Activated CD4-positive, alpha-beta T cell treated with anti-CD3 and anti-CD28 coated beads for 36 hours (primary cell): ENCODE results near the gene MCHR1. TPM values are rescaled to one million over a fixed set of nuclear protein-coding genes. Genes with fewer than 3 reads are reported as not detected.
"Not testable (repeated sequence)": the region's sequence is repeated elsewhere in the genome, so short reads cannot be mapped to it uniquely, and the experiment has no call there.

Source experiments
- ATAC-seq: fragments of 200-7000 bp; cut with Tn5 transposase; one replicate; pipeline ENCODE4 v1.10.0; 2021; ENCODE audit warnings: mild to moderate bottlenecking, moderate library complexity
- CTCF ChIA-PET: fragments of 350-600 bp; sonication (Branson Sonifier 250); formaldehyde crosslinking; loops from one replicate; lab custom pipeline; 2021; ENCODE audit warnings: antibody characterized with exemption; lab: Charles Lee
- POLR2A ChIA-PET: fragments of 350-600 bp; sonication (Branson Sonifier 250); formaldehyde crosslinking; loops from one replicate; lab custom pipeline; 2021; ENCODE audit warnings: antibody characterized with exemption, inconsistent platforms; lab: Charles Lee
- DNase-seq: peaks from one replicate; pipeline ENCODE4 v3.0.0-alpha.2; 2020
- H3K27ac Mint-ChIP-seq: one replicate; pipeline ENCODE4 v1.8.0; 2021; ENCODE audit warnings: mixed read lengths
- H3K27me3 Mint-ChIP-seq: one replicate; pipeline ENCODE4 v1.8.0; 2021; ENCODE audit warnings: mixed read lengths
- H3K36me3 Mint-ChIP-seq: one replicate; pipeline ENCODE4 v1.8.0; 2021; ENCODE audit warnings: low read depth, mixed read lengths
- H3K4me1 Mint-ChIP-seq: one replicate; pipeline ENCODE4 v1.8.0; 2021; ENCODE audit warnings: mixed read lengths
- H3K4me3 Mint-ChIP-seq: one replicate; pipeline ENCODE4 v1.8.0; 2021; ENCODE audit warnings: mild to moderate bottlenecking, moderate library complexity, mixed read lengths
- H3K9me3 Mint-ChIP-seq: one replicate; pipeline ENCODE4 v1.8.0; 2021; ENCODE audit warnings: low read depth, mixed read lengths
- intact Hi-C, 2 experiments: fragments of 100-400 bp; cut with DNase I in 1 of 2; cut with micrococcal nuclease in 1 of 2; formaldehyde crosslinking; loops; one replicate each; pipeline versions ENCODE4 v1.14.2 to v1.15.1; 2022 to 2024; cut with DNase I, micrococcal nuclease
- total RNA-seq, 2 experiments: library from RNA; stranded (reverse); gene quantifications; one replicate each; pipeline ENCODE4 v1.2.3, GENCODE V29; 2021

MCHR1 gene
- total RNA-seq, 2 experiments from 2014 or later: not detected

DNA sequence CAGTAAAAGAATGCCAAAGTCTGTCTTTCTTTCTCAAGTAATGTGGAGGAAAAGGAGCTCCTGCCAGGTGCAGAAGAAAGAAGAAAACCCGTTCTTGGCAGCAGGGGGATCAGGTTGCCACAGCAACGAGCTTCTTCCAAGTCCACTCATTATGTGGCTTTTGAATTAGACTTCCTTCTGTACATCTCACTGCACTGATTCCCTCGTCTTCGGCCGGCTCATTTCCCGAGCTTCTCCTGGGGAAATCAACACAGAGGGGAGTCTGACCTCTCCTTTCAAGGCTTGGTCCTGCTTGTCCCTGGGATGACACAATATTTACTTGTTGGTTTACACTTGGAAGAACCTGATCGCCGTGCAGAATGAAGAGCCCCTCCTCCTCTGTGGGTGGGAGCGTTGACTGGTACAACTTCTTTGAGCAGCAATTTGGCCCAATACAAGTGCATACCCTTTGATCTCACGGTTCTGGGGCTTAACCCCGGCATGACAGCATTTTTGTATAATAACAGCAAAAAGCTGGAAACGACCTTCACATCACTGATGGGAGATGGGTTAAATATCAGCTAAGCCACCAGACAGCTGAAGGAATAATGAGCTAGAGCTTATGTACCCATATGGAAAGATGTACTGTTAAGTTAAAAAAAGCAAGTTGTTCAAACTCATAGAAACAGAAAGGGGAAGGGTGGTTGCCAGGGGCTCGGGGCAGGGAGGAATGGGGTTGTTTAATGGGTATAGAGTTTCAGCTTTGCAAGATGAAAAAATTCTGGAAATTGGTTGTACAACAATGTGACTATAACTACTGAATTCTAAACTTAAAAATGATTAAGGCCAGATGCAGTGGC lies 35.4 kb downstream of the MCHR1 start:
- ChIA-PET CTCF (interaction anchor here (0.8 to 1.5 kb wide), 5 partner anchors 9 to 190 kb away, joined by 3 to 5 read pairs (median 3); no protein-coding TSS in a partner anchor), POLR2A (no interaction called here)
- Mint-ChIP-seq H3K36me3 (no peaks in the 10 kb centered on the region), H3K9me3 (no peaks in the 10 kb centered on the region), H3K27me3 (peaks cover 3% of the 10 kb centered on the region), H3K27ac (no peak overlapping the region), H3K4me3 (no peak overlapping the region), H3K4me1 (peaks cover 20% of the 10 kb centered on the region)
- intact Hi-C loops: loop anchor here in 1 of 2 experiments (5.0 kb wide), 1 partner anchor 182 kb away; no protein-coding TSS in a partner anchor
- no peak for DNase-seq
- ATAC-seq: no peak

DNA sequence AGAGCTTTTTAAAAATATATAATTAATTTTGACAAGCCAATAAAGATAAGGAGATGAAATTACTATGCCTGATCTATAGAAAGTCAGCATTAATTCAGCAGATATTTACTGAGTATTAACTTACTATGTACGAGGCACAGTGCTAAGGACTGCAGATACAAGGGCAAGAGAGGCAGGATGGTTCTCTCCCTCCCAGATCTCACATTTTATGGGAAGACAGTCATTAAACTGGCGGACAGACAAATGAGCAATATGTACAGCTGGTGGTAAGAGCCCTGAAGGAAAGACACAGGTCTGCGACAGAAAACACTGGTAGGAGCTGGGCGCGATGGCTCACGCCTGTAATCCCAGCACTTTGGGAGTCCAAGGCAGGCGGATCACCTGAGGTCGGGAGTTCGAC lies 36.8 kb downstream of the MCHR1 start:
- DNase-seq (no peak), ATAC-seq (no peak)
- Mint-ChIP-seq H3K4me3 (no peak overlapping the region), H3K36me3 (no peaks in the 10 kb centered on the region), H3K4me1 (peaks cover 19% of the 10 kb centered on the region), H3K27me3 (peaks cover 3% of the 10 kb centered on the region), H3K27ac (no peak overlapping the region), H3K9me3 (no peaks in the 10 kb centered on the region)
- POLR2A ChIA-PET: no interaction called here
- CTCF ChIA-PET: interaction anchor here (0.7 to 1.8 kb wide), 3 partner anchors 13 to 47 kb away, joined by 3 to 6 read pairs (median 3); no protein-coding TSS in a partner anchor
- intact Hi-C loops: no loop called here

DNA sequence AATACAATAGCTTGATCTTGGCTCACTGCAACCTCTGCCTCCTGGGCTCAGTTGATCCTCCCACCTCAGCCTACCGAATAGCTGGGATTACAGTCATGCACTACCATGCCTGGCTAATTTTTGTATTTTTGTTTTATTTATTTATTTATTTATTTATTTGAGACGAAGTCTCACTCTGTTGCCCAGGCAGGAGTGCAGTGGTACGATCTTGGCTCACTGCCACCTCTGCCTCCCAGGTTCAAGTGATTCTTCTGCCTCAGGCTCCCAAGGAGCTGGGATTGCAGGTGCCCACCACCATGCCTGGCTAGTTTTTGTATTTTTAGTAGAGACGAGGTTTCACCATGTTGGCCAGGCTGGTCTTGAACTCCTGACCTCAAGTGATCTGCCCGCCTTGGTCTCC lies 38.4 kb downstream of the MCHR1 start:
- H3K9me3 Mint-ChIP-seq, intact Hi-C loops, H3K36me3 Mint-ChIP-seq, H3K27ac Mint-ChIP-seq, H3K27me3 Mint-ChIP-seq, ATAC-seq, H3K4me3 Mint-ChIP-seq, DNase-seq: not testable (repeated sequence)
- POLR2A ChIA-PET: interaction anchor here (0.6 to 0.7 kb wide), 2 partner anchors 9 to 99 kb away, joined by 3 to 5 read pairs; no protein-coding TSS in a partner anchor
- CTCF ChIA-PET: interaction anchor here (0.7 to 1.3 kb wide), 3 partner anchors 33 to 273 kb away, joined by 3 to 5 read pairs (median 3); no protein-coding TSS in a partner anchor
- H3K4me1 Mint-ChIP-seq: peaks cover 12% of the 10 kb centered on the region

DNA sequence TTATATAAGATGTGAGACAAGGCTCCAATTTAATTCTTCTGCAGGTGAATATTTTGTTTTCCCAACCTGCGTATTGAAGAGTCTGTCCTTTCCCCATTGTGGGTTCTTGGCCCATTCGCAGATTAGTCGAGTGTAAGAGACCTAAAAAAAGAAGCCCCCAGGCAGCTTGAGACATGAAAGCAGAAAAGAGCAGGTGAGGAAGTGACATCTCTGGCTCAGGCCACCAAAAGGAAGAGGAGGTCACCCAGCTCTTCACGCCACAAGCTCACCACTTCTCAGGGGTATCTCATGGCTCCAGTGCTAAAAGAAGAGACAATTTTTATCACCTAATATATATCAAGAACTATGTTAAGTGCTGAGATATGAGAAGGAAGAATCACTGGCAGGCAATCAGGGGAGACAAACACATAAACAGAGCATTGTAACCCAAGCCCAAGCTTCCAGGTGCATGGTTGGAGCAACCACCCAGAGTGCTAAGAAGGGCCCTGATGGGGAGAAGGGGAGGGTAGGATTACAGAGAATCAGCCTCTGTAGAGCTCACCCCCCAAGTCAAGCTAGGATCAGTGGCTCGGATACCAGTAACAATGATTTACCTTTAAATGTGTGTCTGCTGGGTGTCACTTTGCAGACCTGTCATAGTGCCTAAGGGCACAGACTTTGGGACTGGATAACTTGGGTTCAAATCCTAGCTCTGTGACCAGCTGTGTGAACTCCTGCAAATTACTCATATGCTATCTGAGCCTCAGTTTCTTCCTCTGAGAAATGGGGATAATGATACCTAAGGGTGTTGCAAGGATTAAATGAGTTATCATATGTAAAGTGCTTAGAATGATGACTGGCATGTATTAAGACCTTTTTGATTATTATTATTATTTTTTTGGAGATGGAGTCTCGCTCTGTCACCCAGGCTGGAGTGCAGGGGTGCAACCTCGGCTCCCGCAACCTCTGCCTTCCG lies 39.2 kb downstream of the MCHR1 start:
- CTCF ChIA-PET: interaction anchor here (0.7 to 1.3 kb wide), 2 partner anchors 34 to 273 kb away, joined by 3 to 5 read pairs; no protein-coding TSS in a partner anchor
- Mint-ChIP-seq H3K27ac (no peak overlapping the region), H3K4me1 (peaks cover 12% of the 10 kb centered on the region), H3K4me3 (no peak overlapping the region), H3K27me3 (no peaks in the 10 kb centered on the region), H3K9me3 (no peaks in the 10 kb centered on the region), H3K36me3 (no peaks in the 10 kb centered on the region)
- intact Hi-C loops: no loop called here
- no peak for DNase-seq
- no peak for ATAC-seq
- POLR2A ChIA-PET: no interaction called here

DNA sequence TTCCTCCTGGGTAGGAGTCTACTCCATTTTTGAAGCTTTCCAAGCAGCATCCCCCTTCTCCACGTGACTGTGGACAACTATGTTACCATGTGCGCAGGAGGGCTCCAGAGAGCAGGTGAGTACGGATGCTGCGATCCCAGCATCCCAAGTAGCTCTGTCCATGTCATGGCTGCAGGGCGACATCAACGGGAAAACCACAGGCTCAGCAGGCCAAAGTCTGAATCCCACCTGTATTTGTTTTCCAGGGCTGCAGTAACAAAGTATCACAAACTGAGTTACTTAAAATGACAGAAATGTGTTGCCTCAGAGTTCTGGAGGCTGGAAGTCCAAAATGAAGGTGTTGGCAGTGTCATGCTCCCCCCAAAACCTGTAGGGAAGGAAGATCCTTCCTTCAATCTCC lies 40.3 kb downstream of the MCHR1 start:
- H3K9me3 Mint-ChIP-seq: no peaks in the 10 kb centered on the region
- CTCF ChIA-PET: interaction anchor here (1.1 kb wide), 1 partner anchor 100 kb away, joined by 3 read pairs; no protein-coding TSS in a partner anchor
- POLR2A ChIA-PET: no interaction called here
- no peaks in the 10 kb centered on the region for H3K27me3 Mint-ChIP-seq
- no peaks in the 10 kb centered on the region for H3K36me3 Mint-ChIP-seq
- ATAC-seq (no peak), DNase-seq (no peak)
- peaks cover 11% of the 10 kb centered on the region for H3K4me1 Mint-ChIP-seq
- intact Hi-C loops: no loop called here
- H3K27ac Mint-ChIP-seq: no peak overlapping the region
- H3K4me3 Mint-ChIP-seq: no peak overlapping the region

DNA sequence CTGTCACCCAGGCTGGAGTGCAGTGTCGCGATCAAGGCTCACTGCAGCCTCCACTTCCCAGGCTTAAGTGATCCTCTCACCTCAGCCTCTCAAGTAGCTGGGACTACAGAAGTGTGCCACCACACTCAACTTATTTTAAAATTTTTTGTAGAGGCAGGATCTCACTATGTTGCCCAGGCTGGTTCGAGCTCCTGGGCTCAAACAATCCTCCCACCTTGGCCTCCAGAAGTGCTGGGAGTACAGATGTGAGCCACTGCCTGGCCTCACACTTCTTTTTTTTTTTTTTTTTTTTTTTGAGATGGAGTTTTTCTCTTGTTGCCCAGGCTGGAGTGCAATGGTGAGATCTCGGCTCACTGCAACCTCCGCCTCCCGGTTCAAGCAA lies 40.9 kb downstream of the MCHR1 start:
- CTCF ChIA-PET: interaction anchor here (0.6 to 1.1 kb wide), 3 partner anchors 13 to 231 kb away, joined by 3 to 4 read pairs (median 3); no protein-coding TSS in a partner anchor
- H3K4me1 Mint-ChIP-seq, H3K4me3 Mint-ChIP-seq, DNase-seq, H3K36me3 Mint-ChIP-seq, H3K27ac Mint-ChIP-seq, POLR2A ChIA-PET, intact Hi-C loops, H3K27me3 Mint-ChIP-seq, ATAC-seq, H3K9me3 Mint-ChIP-seq: not testable (repeated sequence)

DNA sequence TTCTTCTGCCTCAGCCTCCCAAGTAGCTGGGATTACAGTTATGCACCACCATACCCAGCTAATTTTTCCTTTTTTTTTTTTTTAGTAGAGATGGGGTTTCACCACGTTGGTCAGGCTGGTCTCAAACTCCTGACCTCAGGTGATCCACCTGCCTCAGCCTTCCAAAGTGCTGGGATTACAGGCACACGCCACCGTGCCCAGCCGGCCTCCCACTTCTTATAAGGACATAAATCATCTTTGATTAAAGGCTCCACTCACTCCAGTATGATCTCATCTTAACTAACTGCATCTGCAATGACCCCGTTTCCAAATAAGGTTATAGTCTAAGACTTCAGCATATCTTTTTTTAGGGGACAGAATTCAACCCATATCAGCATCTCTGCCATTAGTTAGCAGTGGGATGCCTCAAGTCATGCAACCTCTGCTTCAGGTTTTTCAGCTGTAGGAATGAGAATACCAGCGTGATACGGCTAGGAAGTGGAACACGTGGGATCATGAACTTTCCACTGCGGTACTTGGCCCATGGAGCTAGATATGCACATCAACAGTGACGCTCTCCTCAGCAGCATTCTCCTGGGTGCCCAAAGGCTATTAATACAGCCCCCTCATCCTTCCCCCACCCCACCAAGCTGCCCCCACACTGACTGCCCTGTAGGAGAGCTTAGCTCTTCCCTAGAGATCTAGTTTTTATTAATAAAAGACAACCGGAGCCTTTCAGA lies 41.4 kb downstream of the MCHR1 start:
- H3K27me3 Mint-ChIP-seq: no peaks in the 10 kb centered on the region
- H3K36me3 Mint-ChIP-seq: no peaks in the 10 kb centered on the region
- intact Hi-C loops: no loop called here
- peaks cover 7% of the 10 kb centered on the region for H3K4me1 Mint-ChIP-seq
- ATAC-seq (no peak), DNase-seq (no peak)
- no peak overlapping the region for H3K4me3 Mint-ChIP-seq
- no peaks in the 10 kb centered on the region for H3K9me3 Mint-ChIP-seq
- ChIA-PET POLR2A (no interaction called here), CTCF (interaction anchor here (0.6 to 1.1 kb wide), 4 partner anchors 12 to 230 kb away, joined by 3 to 4 read pairs (median 3); no protein-coding TSS in a partner anchor)
- H3K27ac Mint-ChIP-seq: no peak overlapping the region

DNA sequence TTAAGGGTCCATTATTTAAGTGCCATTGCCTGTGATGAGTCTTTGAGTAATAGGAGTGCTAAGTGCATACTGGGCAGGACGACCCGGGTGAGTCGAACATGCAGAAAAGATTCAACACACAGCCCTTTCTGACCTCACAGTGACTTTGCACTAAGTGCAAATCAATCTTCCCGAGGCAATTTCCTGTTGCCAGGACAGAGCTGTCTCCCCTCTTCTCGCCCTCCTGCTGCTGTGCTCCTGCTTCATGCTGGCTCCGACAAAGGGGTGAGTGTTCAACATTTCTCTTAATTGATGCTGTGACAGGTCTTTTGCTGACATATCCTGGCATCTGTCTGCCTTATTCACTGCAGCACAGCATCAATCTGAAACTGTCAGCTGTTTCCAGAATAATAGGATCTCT lies 42.0 kb downstream of the MCHR1 start:
- ChIA-PET CTCF (interaction anchor here (0.6 to 0.7 kb wide), 3 partner anchors 13 to 582 kb away, joined by 3 to 4 read pairs (median 3); partner anchors contain the start of gene MRTFA), POLR2A (no interaction called here)
- no peak for DNase-seq
- Mint-ChIP-seq H3K36me3 (no peaks in the 10 kb centered on the region), H3K9me3 (no peaks in the 10 kb centered on the region), H3K27me3 (no peaks in the 10 kb centered on the region), H3K27ac (no peak overlapping the region), H3K4me1 (peaks cover 7% of the 10 kb centered on the region), H3K4me3 (no peak overlapping the region)
- intact Hi-C loops: no loop called here
- ATAC-seq: peak; percentile 12

DNA sequence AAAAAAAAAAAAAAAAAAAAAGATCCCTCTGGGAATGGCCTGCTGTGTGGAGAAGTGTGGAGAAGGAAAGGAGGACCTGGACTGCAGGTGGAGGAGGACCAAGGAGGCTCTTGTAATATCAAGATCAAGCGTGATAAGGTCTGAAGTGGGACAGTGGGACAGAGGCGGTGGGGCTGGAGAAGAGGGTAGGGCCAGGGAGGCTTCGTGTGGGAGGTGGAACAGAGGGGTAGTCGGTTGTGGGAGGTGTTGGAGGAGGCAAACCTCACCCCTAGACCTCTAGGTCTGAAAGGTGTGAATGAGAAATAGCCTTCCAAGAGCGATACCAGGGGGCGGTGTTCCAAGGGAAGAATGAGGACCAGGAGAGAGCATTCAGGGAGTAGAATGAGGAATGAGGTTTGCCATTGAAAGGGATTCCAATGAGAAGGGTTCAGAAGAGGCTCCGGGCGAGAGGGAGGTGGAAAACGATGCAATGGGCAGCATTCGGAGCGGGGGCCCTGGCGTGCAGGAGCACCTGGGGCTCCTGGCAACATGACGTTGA lies 44.2 kb downstream of the MCHR1 start:
- DNase-seq (no peak), ATAC-seq (no peak)
- Mint-ChIP-seq H3K27ac (no peak overlapping the region), H3K27me3 (no peaks in the 10 kb centered on the region), H3K36me3 (no peaks in the 10 kb centered on the region), H3K9me3 (no peaks in the 10 kb centered on the region), H3K4me1 (peaks cover 27% of the 10 kb centered on the region), H3K4me3 (no peak overlapping the region)
- intact Hi-C loops: no loop called here
- ChIA-PET POLR2A (no interaction called here), CTCF (interaction anchor here (1.3 kb wide), 1 partner anchor 9 kb away, joined by 5 read pairs; no protein-coding TSS in a partner anchor)

DNA sequence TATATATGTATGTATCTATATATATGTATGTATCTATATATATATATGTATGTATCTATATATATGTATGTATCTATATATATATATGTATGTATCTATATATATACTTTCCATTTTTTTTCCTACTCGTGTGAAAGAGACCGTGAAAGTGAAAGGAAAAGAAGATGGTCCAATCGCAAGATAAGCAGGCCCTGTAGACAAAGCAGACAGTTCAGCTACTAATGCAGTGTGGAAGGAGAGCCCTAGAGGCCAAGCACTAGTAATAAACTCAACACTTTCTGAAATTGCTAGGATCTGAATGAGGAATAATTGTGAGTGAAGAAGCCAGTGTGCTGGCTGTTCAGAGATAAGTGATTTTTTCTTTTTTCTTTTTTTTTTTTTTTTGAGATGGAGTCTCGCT lies 47.2 kb downstream of the MCHR1 start:
- intact Hi-C loops: loop anchor here (2.0 to 5.0 kb wide), 3 partner anchors 16 to 194 kb away; no protein-coding TSS in a partner anchor
- CTCF ChIA-PET: interaction anchor here (0.7 to 1.1 kb wide), 3 partner anchors 9 to 50 kb away, joined by 3 read pairs; no protein-coding TSS in a partner anchor
- H3K4me1 Mint-ChIP-seq: peaks cover 36% of the 10 kb centered on the region
- no peaks in the 10 kb centered on the region for H3K27me3 Mint-ChIP-seq
- ATAC-seq (peak; percentile 85), DNase-seq (peak; percentile 23)
- H3K27ac Mint-ChIP-seq: peak overlapping the region; percentile 89
- H3K36me3 Mint-ChIP-seq: peaks cover 5% of the 10 kb centered on the region
- H3K4me3 Mint-ChIP-seq: peak overlapping the region; percentile 54
- POLR2A ChIA-PET: interaction anchor here (0.6 to 1.0 kb wide), 2 partner anchors 9 to 14 kb away, joined by 3 to 5 read pairs; no protein-coding TSS in a partner anchor
- peaks cover 3% of the 10 kb centered on the region for H3K9me3 Mint-ChIP-seq
